ENCODE results near the gene PCGF3.

DNA sequence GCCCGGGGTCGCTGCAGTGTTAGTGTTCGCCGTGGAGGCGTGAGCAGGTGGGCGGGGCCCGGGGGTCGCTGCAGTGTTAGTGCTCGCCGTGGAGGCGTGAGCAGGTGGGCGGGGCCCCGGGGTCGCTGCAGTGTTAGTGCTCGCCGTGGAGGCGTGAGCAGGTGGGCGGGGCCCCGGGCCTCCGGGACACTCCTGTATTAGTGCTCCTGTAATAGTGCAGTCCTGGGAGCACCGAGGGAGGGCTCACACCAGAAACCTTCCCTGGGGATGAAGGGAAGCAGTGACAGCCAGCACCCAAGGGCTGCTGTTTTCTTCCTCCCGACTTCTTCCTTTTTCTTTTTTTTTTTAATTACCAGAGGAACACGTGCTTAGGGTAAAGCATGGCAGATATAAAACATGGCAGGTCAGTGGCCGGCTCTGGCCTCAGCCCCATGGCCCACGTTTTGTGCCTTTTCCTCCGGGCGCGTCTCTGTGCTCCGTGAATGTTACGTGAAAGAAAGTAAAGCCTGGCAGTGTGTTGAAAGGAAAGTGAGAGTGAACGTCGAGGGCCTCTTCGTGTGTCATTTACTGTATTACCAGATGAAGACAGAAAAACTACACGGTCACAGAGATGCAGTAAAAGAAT lies 42.0 kb downstream of the PCGF3 start:
- TF ChIP-seq CTCF (IDR thresholded peaks at IDR 0.05; ENCODE audit: low read depth, low read length), result no peak
- no peak for TF ChIP-seq EZH2phosphoT487 (IDR thresholded peaks at IDR 0.05; ENCODE audit: low read depth)

Measured in OCI-LY3 (cell line).